Stimulated activated CD8-positive, alpha-beta memory T cell treated with anti-CD3 and anti-CD28 coated beads, Interleukin-12 subunit alpha, Interleukin-12 subunit beta, amount 100 ng/mL, for 4 hours (primary cell): ENCODE data around the gene AQP7.
"Not testable (repeated sequence)": the region's sequence is repeated elsewhere in the genome, so short reads cannot be mapped to it uniquely, and the experiment has no call there.

Experiments used
- DNase-seq: peaks from one replicate; pipeline ENCODE4 v3.0.0-alpha.2; 2020; ENCODE audit warnings: low read depth

Gene AQP7

DNA sequence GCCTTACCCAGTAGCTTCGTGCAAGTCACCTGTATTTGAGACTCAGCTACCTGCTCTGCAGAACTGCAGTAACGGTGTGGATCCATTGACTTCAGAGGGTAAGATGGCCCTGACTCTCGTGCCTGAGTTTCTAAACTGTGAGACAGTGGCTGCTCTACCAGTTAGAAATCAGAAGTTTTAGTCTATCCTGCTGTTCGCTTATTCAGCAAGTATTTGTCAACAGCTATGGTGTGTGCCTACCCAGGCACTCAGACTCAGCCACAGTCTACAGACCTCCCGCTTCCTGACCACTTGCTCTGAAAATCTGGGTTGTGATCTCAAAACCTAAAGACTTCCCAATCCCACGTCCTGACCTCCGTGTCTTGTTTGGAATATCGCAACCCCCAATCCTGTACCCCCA, 31.5 kb upstream of the AQP7 start:
- DNase-seq, result no peak

DNA sequence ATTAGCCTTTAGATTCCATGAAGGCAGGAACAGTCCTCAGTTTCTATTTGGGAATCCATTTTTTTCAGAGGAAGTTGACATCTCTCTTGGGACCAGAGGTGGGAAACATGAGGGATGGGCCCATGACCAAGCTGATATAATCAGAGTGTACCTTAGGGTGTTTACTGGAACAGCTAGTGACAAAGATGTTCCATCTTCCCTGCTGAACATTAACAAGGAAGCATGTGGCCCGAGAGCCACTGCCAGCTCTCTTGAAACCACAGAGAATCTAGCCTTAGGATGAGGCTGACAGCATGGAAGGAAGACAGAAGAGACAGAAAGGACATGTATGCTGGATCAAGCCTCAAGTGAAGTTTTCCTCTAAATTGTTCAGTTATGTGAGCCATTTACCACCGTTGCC, 29.1 kb upstream of the AQP7 start:
- no peak for DNase-seq

DNA sequence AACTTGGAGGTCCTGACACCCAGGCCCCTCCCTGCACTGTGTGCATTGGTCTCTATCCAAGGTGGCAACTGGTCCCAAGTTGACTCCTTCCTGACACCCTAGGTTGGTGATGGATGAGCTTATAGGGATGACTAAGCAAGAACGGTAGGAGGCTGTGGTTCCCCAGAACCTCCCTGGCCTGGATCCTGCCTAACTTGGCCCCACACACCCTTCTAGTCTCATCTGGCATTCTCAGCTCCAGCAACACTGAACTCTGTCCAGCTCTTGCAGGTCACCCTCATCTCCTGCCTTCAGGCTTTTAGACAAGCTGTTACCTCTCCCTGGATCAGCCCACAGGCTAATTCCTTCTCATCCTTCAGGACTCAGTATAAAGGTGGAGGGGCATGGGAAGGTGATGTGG, 28.6 kb upstream of the AQP7 start:
- no peak for DNase-seq

DNA sequence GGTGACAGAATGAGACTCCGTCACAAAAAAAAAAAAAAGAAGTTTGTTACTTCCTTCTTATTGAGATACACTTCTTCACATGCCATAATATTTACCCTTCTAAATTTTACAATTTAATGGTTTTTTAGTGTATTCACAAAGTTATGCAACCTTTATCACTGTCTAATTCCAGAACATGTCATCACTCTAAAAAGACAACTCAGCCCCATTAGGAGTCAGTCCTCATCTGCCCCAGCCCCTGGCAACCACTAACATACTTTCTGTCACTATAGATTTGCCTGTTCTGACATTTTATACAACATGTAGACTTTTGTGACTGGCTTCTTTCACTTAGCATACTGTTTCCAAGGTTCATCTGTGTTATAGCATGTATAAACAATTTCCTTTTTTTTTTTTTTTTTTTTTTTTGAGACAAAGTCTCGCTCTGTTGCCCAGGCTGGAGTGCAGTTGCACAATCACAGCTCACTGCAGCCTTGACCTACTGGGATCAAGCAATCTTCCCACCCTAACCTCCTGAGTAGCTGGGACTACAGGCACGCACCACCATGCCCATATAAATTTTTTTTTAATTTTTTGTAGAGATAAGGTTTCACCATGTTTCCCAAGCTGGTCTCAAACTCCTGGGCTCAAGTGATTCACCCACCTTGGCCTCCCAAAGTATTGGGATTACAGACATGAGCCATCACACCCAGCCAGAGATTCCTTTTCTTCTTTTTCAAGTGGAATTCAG, 27.1 kb upstream of the AQP7 start:
- no peak for DNase-seq

DNA sequence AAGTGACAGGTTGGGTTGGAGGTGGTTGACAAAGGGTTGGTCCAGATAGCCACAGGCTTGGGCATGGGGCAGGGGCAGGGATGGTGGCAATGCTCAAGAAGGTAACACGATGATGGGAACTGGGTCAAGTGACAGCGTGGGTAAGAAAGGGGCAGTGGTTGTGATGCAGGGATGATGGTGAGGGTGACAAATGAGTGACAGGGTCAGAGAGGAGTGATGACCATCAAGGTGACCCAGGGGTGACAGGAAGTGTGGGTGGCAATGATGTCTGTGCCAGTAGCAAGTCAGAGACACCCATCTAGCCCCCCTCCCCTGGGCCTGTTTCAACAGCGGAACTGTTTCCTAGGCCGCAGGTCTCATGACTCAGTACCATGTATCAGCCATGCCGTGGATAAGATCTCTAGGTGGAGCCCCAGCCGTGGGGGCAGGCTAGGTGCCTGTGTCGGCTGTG, 24.5 kb upstream of the AQP7 start:
- DNase-seq, result no peak

DNA sequence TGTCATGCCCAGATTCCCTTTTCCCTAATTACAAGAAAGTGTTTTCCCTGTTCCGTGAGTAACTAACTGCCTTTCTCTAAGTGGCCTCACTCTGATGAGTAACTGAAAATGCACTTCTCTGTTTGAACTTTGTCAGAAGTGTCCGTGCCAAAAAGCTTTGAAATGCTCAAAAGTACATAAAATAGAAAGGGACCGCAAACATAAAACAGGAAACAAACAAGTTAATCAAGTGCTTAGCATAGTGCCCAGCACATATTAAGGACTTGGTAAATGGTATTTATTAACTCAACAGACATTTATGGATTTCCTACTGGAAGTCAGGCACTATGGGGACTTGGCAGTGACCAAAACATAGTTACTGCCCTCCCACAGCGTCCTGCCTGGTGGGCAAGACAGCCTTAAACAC, 22.8 kb upstream of the AQP7 start:
- DNase-seq, result no peak

DNA sequence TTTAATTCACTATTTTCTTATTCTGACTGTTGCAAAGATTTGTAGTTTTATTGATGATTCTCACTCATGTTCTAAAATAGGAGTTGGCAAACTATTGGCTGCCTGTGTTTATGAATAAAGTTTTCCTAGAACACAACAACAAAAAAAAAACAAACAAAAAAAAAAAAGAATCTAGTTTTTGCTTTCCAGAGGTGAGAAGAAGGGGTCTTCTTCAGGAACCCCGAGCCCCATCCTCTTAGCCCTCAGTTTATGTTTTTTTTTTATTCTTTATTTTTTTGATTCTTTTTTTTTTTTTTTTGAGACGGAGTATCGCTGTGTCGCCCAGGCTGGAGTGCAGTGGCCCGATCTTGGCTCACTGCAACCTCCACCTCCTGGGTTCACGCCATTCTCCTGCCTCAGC, 22.1 kb upstream of the AQP7 start:
- DNase-seq, result not testable (repeated sequence)

DNA sequence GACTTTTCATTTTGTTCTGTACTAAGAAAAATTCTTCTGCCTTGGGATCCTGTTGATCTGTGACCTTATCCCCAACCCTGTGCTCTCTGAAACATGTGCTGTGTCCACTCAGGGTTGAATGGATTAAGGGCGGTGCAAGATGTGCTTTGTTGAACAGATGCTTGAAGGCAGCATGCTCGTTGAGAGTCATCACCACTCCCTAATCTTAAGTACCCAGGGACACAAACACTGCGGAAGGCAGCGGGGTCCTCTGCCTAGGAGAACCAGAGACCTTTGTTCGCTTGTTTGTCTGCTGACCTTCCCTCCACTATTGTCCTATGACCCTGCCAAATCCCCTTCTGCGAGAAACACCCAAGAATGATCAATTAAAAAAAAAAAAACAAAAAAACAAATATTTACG, 21.7 kb upstream of the AQP7 start:
- not testable (repeated sequence) for DNase-seq

DNA sequence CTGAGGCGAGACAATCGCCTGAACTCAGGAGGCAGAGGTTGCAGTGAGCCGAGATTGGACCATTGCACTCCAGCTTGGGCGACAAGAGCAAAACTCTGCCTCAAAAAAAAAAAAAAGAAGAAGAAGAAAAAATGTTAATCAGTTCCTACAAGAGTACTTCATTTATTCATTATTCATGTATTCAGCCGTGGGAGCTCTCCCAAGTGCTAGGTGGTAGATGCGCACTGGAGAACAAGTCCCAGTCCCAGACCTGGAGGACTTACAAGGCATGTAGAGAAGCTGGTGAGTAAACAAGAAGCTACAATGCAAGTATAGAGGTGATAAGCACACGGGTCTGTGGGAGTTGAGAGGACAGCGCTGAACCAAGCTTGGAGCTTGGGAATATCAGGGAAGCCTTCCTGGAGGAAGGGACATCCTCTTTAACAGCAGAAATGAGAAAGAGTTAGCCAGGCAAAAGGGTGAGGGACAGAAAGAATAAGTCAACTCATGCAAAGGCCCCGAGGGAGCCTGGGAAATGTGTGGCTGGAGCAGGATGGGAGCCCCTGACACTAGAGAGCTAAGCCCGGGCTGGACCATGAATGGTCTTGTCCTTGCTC, 17.4 kb upstream of the AQP7 start:
- DNase-seq, result no peak

DNA sequence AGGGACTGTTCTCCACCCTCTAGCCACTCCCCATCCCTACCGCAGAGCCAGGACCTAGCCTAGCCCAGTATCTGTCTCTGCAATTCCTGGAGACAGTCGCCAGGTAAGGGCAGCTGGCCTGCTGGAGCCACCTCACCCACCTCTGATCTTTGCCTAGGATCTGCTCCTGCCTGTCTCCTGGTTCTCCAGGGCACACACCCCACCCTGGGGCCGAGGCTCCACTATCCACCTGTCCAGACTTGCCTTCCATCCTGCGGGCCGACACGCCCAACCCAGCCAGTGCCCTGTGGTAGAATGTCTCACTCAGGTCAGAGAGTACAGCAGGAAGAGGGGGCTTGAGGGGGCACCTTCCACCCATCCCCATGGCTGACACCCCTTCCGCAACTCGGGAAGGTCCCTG, 15.7 kb upstream of the AQP7 start:
- DNase-seq, result no peak

DNA sequence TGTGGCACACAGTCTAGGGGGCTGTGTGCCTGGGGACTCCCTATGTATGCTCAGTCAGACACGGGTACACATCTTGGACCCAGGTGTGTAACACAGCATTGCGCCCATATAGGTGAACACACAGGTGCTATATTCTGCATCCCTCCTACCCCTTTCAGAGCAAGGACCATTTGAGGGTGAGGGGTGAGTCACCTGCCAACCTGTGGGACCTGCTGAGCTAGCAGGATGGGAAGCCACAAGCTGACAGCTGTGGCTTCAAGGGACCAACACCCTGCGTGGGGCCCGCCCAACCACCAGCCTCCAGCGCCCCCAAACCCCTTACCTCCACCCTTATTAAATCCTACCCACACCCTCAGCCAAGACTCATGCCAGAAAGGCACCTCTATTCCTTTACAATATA, 14.6 kb upstream of the AQP7 start:
- no peak for DNase-seq

DNA sequence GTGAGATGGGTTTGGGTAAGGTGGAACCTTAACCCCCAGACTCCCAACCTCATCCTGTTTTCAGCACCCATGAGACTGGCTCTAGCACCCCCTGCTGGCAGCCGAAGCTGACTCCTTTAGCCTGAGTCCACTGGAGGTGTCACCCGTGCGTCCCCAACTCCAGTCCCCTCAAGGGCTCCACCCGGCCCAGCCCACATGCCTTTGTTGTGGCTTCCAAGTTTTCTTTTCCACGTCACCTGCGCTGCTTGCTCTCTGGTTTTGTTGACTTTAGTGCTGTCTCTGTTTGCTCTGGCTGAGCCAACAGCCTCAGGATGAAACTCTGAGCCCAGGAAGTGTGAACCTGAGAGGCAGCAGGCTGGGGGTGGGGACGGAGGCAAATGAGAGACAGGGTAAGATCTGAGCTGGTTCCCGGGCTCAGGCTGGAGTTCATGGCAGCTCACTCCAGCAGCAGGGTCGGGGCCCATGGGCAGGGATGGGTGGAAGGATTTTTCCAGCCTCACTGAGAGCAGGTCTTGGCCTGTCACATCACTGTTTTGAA, 13.2 kb upstream of the AQP7 start:
- peak; percentile 52 for DNase-seq

DNA sequence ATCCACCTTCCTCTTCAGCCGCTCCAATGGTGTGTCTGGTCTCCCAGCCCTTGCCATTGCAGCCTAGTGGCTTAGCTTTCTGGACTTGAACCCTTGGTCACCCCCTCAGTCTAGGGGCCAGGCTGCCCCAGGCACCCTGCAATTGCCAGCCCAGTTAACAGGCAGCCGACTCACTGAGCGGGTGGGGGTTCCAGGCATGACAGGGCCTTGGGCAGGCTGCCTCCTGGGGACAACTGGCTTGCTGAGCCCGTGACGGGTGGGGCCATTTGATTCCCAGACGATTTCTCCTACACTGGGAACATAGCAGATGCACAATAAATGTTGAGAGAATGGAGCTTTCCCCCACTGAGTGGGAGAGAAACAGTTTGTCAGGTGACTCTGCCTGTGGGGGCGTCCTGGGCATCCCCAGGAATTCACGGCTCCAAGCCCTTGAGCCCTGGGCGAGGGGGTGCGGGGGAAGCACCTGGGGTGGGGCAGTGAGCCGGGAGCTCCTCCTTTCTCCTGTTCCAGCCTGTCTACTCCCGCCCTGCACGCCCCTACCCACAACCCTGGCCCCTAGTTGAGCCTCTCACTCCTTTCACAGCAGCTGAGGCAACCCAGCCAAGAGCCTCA, 12.6 kb upstream of the AQP7 start:
- no peak for DNase-seq

DNA sequence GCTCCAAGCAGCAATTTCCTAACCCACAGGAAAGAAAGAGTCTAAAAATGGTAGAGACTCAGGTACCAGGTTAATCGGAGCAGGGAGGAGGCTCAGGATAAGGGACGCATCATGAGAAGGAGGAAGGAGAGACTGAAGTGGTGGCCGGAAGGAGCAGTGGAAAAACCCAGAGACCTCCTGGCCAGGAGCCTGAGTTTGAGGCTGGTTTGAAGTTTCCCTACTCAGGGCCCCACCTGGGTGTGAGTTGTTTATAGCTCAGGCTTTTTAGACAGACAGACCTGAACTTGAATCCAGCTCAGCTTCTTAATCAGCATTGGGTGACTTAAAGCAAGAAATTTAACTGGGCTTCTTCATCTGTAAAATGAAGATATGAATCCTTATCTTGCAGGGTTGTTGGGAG, 11.9 kb upstream of the AQP7 start:
- no peak for DNase-seq

DNA sequence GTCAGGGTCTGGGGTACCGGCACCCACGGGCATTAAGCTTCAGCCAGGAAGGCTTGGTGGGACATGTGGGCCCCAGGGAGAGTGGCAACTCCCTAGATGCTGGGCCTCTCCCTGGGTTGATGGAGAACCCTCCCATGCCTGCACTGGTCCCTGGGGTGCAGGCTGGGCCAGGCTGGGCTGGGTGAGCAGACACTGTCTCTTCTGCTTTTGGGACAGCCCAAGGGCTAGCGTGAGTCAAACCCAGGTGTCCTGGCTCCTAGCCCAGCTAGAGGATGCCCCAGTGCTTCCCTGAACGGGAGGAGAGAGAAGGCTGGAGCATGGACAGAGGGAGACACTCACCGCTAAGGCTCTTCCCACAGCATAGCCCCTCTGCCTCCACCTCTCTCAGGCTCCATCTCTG, 5.7 kb upstream of the AQP7 start:
- no peak for DNase-seq

DNA sequence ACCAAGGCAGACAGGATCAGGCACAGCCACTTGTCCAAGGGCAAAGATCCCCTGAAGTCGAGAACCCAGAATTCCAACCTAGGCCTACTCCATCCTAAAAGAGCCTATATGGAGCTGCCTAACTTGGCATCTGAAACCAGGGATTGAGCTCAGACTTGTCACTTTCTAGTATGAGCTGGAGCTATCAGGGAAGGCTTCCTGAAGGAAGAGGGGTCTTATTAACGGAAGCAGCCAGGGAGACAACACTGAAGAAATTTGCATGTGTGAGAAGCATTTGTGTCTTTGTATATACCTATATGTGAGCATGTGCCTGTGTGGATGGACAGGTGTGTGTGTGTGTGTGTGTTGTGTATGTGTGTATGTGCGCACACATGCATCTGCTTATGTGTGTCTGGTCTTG, 4.7 kb upstream of the AQP7 start:
- no peak for DNase-seq

DNA sequence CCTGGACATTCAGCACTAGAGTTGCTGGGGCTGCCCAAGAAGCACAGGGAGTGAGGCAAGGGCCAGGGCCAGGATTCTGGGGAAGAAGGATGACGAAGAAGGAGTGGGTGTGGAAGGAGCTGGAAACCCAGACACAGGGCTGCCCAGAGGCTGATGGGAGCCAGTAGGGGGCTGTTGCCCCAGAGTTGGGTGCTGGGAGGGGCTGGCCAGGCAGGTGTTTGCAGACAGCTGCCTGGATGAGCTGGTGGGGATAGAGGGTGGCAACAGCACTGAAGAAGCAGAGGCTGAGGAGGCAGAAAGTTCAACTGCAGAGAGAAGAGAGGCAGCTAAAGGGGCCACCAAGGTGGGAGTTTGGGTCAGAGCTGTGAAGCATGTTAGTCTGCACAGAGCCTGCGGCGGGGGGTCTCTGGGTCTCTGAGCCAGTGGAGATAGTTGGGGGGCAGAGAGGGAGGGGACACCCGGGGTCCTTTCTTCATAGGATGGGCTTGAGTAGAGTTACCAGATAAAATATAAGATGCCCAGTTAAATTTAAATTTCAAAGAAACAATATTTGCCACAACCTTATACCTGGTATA, 2.5 kb upstream of the AQP7 start:
- no peak for DNase-seq

DNA sequence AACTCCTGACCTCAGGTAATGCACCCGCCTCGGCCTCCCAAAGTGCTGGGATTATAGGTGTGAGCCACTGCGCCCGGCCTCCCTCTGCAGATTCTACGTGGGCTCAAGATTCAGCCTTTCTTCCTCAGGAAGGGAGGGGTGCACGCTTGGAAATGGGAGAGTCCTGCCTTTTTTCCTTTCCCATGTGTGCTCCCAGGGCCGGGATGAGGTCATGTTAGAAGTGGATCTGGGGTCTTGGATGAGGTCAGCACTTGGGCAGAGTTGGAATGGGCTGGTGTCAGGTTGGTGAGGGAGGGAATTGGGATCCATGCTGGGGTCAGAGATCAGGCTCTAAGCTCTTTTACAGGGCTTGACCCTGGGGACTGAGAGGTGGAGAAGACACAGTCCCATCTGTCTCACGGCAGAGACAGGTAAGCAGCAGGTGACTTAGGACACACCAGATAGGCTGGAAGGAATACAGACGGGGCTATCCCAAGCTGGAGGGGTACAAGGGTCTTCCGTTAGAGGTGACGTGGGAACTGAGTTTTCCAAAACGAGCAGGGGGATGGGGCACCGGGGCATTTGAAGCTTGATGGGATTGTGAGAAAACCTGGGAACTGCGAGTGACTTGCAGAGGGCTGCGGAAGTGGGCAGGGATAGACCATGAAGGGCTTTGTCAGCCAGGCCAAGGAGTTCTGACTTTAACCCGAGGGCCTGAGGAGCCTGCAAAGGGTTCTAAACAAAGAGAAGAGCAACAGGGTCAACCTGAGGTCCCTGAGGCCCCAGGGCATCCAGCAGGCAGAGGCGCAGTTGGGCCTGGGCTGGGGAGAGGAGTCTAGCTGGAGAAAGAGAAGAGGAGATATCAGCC, 1.8 kb upstream of the AQP7 start:
- DNase-seq, result no peak

DNA sequence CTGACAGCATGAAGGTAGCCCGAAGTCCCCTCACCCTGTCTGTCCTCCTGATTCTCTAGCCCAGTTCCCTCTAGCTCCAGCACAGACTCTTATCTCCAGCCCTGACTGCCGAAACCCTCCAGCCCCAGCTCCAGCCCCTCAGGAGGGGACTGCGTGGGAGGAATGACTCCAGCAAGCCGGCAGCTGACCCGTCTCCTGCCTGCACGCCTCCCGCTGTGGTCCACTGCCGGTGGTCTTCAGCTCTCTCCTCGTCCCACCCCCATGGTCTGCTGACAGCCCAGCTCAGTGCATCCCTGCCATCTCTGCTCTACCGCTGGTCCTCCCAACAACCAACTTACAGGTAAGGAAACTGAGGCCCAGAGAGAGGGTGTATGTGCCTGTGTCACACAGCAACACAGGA, 559 bp downstream of the AQP7 start:
- not testable (repeated sequence) for DNase-seq

DNA sequence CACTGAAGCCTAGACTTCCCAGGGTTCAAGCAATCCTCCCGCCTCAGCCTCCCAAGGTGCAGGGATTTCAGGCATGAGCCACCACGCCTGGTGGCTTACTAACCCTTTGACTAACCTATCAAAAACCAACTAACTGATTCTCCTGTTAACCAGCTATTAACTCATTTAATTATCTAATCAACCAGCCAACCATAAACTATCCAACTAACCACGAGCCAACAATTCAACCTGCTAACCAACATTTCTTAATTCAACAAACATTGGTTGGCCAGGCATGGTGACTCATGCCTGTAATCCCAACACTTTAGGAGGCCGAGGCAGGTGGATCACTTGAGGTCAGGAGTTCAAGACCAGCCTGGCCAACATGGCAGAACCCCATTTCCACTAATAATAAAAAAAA, 3.3 kb downstream of the AQP7 start:
- DNase-seq, result not testable (repeated sequence)

DNA sequence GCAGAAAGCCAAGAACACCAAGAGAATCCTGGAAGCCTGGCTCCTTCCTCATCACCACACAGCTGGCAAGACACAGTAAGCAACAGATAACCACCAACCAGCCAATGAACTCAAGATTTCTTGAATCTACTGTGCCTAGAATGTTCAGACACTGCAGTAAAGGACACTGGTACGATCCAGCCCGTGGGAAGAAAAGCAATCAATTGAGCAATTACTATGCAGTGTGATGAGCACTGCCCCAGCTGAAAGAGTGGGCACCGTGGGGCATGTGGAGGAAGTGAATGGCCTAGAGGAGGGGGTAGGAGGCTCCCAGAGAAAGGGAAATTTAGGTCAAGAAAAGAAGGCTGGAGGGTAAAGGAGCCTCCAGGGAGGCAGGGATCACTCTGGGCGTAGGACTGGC, 4.6 kb downstream of the AQP7 start:
- DNase-seq, result not testable (repeated sequence)
